Right forelimb (tissue), 1 donor: ENCODE data around the gene DERA.
"Not testable (repeated sequence)": the region's sequence is repeated elsewhere in the genome, so short reads cannot be mapped to it uniquely, and the experiment has no call there.

Experiments
- DNase-seq: peaks from one replicate; pipeline ENCODE4 v3.0.0-alpha.2; 2018

Gene DERA

GRCh38 chr12:15910864-15911721 is at the start of gene DERA:
Gene DERA, plus strand, starts transcription at chr12:15911332. Its CDS starts 52 bp downstream, at chr12:15911384.
- peak; percentile 87 for DNase-seq

DNA sequence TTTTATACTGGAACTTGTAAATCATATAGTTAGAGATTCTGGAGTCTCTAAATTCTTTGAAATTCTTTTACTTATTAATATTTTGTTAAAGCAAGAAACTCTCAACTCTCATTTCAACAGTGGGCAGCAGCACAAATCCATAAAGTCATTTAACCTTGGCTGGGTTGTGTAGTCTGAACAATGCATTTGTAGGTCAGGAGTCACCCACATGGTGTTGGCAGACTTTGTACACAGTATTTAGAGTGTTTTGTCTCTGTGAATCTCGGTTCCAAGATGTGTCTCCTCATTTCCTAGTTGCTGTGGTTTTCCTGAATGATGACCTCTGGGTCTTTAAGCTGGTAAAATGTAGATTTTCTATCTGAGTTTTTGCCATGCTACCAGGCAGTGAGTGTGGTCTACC is 49.7 kb upstream of the DERA start:
- no peak for DNase-seq

- no peak for DNase-seq
Measured at GRCh38 chr12:15862840-15863239, 48.3 kb upstream of the DERA start.

GRCh38 chr12:15863372-15863771 is 47.8 kb upstream of the DERA start:
- no peak for DNase-seq

- DNase-seq, result no peak
Measured at GRCh38 chr12:15863984-15864383, 47.1 kb upstream of the DERA start.

DNA sequence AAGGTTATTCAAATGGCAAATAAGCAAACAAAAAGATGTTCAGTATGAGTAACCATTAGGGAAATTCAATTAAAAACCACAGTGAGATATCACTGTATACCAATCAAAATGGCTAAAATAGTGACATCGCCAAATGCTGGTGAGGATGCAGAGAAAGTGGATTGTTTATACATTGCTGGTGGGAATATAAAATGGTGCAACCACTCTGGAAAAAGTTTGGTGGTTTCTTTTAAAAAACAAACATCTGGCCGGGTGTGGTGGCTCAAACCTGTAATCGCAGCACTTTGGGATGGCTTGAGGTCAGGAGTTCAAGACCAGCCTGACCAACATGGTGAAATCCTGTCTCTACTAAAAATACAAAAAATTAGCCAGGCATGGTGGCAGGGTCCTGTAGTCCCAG is 42.9 kb upstream of the DERA start:
- no peak for DNase-seq

DNA sequence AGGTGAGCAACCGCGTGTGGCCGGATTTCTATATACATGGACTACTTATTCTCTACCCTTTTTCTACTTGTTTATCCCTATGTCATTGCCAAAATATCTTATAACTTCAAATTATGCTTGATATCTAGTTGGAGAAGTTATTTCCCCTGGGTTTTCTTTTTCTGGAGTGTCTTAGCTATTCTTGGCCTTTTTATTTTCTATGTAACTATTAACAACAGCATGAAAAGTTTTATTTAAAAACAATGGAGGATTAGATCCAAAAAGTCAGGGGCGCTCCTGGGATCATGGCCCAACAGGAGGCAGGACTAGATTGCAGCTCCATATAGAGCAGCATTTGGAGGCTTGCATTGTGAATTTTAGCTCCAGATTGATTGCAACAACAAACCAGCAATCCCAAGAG is 37.6 kb upstream of the DERA start:
- no peak for DNase-seq

DNA sequence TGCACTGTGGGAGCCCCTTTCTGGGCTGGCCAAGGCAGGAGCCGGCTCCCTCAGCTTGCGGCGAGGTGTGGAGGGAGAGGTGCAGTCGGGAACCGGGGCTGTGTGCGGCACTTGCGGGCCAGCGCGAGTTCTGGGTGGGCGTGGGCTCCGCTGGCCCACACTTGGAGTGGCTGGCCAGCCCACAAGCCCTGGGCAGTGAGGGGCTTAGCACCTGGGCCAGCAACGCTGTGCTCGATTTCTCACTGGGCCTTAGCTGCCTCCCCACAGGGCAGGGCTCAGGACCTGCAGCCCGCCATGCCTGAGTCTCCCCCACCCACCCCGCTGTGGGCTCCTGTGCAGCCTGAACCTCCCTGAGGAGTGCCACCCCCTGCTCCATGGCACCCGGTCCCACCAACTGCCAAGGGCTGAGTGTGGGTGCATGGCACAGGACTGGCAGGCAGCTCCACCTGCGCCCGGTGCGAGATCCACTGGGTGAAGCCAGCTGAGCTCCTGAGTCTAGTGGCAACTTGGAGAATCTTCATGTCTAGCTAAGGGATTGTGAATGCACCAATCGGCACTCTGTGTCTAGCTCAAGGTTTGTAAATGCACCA is 36.5 kb upstream of the DERA start:
- DNase-seq, result not testable (repeated sequence)

DNA sequence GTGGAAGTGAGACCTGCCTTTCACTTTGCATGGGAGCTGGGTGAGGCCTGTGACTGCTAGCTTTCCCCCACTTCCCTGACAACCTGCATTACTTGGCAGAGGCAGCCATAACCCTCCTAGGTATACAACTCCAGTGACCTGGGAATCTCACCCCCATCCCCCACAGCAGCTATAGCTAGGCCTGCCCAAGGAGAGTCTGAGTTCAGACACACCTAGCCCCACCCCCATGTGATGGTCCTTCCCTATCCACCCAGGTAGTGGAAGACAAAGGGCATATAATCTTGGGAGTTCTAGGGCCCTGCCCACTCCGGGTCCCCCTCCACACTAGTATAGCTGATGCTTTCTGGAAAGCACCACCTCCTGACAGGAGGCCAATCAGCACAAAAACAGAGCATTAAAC is 35.3 kb upstream of the DERA start:
- DNase-seq, result no peak

GRCh38 chr12:15879413-15879812 is 31.7 kb upstream of the DERA start:
- no peak for DNase-seq

DNA sequence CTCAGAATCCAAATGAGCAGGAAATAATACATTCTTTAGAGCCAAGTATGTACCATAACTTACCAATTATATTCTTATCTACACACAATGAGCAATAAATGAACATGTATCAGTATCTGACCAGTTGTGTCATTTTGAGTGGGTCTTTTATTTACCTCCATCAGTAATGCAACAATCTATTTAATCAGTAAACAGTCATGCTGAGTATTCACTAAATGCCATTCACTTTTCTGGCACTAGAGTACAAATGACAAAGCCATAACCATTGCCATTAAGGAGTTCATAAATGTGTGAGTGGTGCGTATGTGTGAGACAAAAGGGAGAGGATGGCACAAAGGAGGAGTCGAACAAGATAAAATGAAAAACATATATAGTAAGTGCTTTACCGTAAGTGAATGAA is 30.4 kb upstream of the DERA start:
- DNase-seq, result no peak

DNA sequence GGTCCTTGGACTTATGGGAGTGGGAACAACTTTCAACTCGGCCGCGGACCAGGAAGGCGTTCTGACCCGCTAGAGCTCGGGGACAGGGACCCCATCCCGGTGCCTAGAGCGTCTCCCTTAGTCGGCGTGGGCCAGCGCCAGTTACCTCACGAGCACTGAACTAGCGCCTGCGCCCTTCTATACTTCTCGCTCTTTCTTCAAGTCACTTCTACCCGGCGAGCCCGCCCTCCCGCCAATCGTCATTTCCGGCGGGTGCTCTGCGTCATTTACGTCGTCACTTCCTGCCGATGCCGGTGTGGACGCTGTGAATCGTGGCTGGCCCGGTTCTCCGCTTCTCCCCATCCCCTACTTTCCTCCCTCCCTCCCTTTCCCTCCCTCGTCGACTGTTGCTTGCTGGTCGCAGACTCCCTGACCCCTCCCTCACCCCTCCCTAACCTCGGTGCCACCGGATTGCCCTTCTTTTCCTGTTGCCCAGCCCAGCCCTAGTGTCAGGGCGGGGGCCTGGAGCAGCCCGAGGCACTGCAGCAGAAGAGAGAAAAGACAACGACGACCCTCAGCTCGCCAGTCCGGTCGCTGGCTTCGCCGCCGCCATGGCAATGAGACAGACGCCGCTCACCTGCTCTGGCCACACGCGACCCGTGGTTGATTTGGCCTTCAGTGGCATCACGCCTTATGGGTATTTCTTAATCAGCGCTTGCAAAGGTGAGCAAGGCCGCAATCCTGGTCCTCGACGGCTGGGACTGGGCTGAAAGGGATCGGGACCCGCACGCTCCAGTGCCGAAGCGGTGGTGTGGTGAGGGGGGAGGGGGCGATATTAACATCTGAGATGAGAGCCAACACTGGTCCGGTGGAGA is 28.8 kb upstream of the DERA start, which contains the start of gene STRAP:
Gene STRAP, plus strand, starts transcription at position 270 of the 854 bp plus-strand sequence. Its CDS starts 321 bp downstream, at position 591.
- peak; percentile 99 for DNase-seq

GRCh38 chr12:15883536-15883935 is 27.6 kb upstream of the DERA start:
- DNase-seq, result no peak

- DNase-seq, result no peak
Measured at GRCh38 chr12:15886372-15887042, 24.6 kb upstream of the DERA start.

DNA sequence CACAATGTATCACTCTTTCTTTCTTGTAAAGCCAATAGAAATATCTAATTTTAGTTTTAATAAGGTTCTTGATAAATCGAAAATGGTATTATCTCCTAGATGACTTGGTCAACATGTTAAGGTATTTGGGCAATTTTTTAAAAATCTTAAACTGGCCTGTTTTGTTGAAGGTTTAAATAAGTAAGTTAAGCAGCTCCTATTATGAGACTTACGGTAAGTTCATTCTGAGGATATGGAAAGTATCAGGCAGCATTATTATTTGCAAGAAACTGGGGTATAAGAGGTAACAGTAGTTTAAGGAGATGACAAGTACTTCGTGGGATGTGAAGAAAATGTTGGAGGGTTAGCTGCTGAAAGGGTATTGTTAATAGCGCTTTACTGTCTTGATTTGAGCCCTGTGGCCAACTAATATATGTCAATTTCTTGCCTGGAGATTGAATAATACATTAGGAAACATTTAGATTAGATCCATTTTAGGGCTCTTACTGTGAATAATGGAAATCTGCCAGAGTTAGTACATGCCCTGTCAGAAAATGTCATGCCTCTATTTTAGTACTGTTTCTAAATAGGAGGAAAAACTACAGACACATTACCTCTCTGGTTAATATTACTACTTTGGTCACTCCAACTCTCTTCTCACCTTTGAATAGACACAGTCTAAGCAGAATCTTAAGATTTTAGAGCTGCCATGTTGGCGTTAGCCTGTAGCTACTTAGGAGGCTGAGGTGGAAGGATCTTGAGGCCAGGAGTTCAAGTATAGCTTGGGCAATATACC is 23.9 kb upstream of the DERA start:
- no peak for DNase-seq

GRCh38 chr12:15892645-15893259 is 18.4 kb upstream of the DERA start:
- DNase-seq, result no peak

GRCh38 chr12:15893260-15893659 is 17.9 kb upstream of the DERA start:
- DNase-seq, result no peak

- no peak for DNase-seq
Measured at GRCh38 chr12:15896867-15897266, 14.3 kb upstream of the DERA start.

- DNase-seq, result no peak
Measured at GRCh38 chr12:15897433-15897832, 13.7 kb upstream of the DERA start.

- DNase-seq, result no peak
Measured at GRCh38 chr12:15899282-15899870, 11.8 kb upstream of the DERA start.

DNA sequence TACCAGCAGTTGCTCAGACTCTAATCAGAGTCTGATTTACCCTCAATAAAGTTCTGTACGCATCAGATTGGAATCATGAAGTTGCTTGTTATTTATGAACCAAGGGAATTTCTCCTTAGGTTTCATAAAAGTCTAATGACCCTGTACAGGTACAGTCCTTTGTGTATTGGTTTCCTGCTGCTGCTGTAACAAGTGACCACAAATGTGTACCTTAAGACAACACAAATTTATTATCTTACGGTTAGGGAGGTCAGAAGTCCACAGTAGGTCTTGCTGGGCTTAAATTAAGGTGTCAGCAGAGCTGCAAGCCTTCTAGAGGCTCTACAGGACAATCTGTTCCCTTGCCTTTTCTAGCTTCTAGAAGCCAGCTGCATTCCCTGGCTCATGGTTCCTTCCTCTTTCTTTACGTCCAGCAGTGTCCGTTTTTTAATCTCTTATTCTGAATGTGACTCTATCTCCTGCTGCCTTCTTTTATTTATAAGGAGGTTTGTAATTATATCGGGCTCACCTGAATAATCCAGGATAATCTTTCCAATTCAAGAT is 6.7 kb upstream of the DERA start:
- no peak for DNase-seq
